Measurements from ENCODE around the gene NEUROG2. TPM values are rescaled to one million over a fixed set of nuclear protein-coding genes. Genes with fewer than 3 reads are reported as not detected.
"Not testable (repeated sequence)": the region's sequence is repeated elsewhere in the genome, so short reads cannot be mapped to it uniquely, and the experiment has no call there.

The NEUROG2 gene
- total RNA-seq (not detected), total RNA-seq (0.08 to 0.46 reads per million in 2 donors)

DNA sequence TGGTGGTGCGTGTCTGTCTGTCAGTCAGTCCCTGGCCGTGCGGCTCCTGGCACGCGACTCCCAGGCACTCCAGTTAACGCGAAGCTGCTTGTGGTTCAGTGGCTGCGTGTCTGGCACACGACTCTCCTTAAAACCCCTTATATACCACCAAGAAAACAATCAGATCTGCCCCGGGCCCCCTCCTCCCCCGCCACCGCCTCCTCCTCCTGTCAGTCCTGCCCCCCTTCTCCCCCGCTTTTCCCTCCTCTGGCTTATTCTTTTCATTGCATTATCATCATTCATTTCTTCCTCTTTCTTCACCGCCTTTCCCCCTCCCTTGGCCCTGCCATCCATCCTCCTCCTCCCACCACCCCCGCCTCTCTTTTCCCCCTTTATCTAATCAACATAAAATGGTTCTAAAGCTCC, at the start of gene NEUROG2:
NEUROG2 (minus strand) TSS at position 115 of the 405 bp plus-strand sequence. CDS start 705 bp downstream, outside the sequence.
- peak within 1 kb of the TSS; percentile 95 for H3K4me3 Mint-ChIP-seq
- peaks cover 14% of the 10 kb centered on the region for H3K9me3 ChIP-seq (ENCODE audit: control insufficient read depth, low read length, poor library complexity, severe bottlenecking)
- H3K27ac Mint-ChIP-seq, result peak within 1 kb of the TSS; percentile 84
- ATAC-seq (no peak), DNase-seq (no peak)
- peaks cover 11% of the 10 kb centered on the region for H3K36me3 Mint-ChIP-seq (ENCODE audit: low read depth)
- H3K27me3 Mint-ChIP-seq, result peaks cover 92% of the 10 kb centered on the region
- H3K4me1 Mint-ChIP-seq, result peaks cover 36% of the 10 kb centered on the region

DNA sequence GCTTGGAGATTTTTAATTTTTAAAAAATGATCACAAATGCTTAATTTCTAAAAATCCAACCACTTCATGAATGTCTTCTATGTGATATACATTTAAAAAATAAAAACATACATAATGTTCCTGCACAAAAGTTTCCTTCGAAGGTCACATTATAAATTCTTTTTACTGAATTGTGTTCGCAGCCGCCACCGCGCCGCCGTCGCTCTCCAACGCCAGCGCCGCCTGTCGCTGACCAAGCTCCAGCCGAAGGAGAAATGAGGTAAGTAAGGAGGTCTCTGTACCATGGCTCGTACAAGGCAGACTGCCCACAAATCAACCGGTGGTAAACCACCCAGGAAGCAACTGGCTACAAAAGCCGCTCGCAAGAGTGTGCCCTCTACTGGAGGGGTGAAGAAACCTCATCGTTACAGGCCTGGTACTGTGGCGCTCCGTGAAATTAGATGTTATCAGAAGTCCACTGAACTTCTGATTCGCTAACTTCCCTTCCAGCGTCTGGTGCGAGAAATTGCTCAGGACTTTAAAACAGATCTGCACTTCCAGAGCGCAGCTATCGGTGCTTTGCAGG, 48.8 kb upstream of the NEUROG2 start:
- H3K9me3 ChIP-seq (ENCODE audit: control insufficient read depth, low read length, poor library complexity, severe bottlenecking), result no peaks in the 10 kb centered on the region
- H3K27me3 Mint-ChIP-seq, result no peaks in the 10 kb centered on the region
- H3K36me3 Mint-ChIP-seq (ENCODE audit: low read depth), result peaks cover 6% of the 10 kb centered on the region
- H3K4me1 Mint-ChIP-seq, result peaks cover 2% of the 10 kb centered on the region
- H3K4me3 Mint-ChIP-seq, result no peak overlapping the region
- H3K27ac Mint-ChIP-seq, result no peak overlapping the region
- DNase-seq, result no peak
- ATAC-seq, result no peak

DNA sequence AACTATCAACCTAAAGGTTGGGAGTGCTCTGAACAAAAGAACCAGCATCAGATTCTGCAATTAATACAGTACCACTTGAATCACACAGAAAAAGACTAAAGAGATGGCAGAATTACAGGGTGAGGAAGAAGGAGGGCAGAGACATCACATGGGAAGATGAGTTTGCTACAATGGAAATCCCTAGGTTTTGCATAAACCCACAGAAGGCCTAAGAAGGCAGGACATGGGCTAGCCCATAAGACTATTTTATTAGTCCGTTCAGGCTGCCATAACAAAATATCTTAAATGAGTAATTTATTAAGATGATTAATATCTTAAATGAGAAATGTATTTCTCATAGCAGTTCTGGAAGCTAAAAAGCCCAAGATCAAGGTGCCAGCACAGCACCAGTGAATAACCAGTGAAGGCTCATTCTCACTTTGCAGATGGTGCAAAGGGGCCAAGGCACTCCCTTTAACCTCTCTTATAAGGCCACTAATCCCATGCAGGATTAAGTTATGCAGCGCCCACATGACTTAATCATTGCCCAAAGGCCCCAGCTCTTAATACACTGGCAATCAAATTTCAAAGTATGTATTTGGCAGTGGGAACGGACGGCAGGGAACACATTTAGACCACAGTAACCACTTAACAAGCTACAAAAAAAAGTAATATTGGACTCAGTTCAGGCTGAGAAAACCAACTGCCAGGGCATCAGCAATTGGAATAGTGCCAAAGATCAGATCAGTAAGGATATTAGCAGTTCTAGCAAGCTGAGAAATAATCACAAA, 47.6 kb upstream of the NEUROG2 start:
- ATAC-seq (no peak), DNase-seq (no peak)
- Mint-ChIP-seq H3K36me3 (ENCODE audit: low read depth) (peaks cover 6% of the 10 kb centered on the region), H3K4me3 (no peak overlapping the region), H3K4me1 (peaks cover 2% of the 10 kb centered on the region), H3K27ac (no peak overlapping the region), H3K27me3 (no peaks in the 10 kb centered on the region)
- no peaks in the 10 kb centered on the region for H3K9me3 ChIP-seq (ENCODE audit: control insufficient read depth, low read length, poor library complexity, severe bottlenecking)

DNA sequence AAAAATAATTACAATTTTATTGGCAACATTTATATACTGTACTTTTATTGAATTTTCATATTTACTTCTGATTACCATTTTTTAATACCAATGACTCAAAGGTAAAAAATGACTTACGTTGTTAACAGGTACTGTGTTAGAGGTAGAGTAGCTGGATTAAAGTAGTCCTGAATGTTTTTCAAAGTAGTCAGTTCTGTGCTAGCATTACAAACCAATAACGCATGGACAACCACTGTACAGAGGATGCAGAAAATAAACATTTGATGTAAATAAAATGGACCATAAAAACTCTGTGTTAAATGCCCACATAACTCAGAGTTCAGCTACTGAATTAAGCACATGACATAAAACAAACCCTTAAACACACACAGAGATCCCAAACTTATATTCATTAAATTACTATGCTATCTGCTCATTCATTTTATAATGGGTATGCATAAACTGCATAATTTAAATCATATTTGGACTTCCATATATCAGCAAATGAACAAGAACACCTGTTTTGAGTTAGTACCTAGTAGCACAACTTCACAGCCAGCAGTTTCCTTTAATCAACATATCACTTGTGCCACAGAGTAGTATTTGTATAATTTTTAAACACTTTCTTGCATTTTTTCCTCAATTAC, 46.4 kb upstream of the NEUROG2 start:
- no peak for DNase-seq
- Mint-ChIP-seq H3K27ac (no peak overlapping the region), H3K36me3 (ENCODE audit: low read depth) (peaks cover 8% of the 10 kb centered on the region), H3K27me3 (no peaks in the 10 kb centered on the region), H3K4me1 (peaks cover 2% of the 10 kb centered on the region), H3K4me3 (no peak overlapping the region)
- ATAC-seq, result no peak
- H3K9me3 ChIP-seq (ENCODE audit: control insufficient read depth, low read length, poor library complexity, severe bottlenecking), result no peaks in the 10 kb centered on the region

DNA sequence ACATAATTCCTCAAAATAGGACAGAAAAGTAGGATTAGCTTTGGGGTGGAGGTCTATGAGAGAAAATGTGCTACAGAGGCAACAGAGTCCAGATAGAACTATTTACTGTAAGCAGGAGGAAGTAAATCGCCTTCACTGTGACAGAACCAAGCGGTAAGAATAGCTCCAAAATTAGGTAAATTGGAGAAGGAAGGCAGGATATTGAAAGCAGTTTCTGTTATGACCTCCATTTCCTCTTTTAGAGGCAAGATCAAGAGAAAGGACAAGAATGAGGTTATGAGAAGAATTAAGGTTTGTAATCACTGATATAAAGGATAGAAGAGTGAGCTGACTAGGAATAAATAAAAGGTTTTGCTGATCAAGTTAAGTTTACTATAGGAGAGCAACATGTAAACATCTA, 44.1 kb upstream of the NEUROG2 start:
- no peak for DNase-seq
- H3K36me3 Mint-ChIP-seq (ENCODE audit: low read depth), result peaks cover 8% of the 10 kb centered on the region
- no peaks in the 10 kb centered on the region for H3K9me3 ChIP-seq (ENCODE audit: control insufficient read depth, low read length, poor library complexity, severe bottlenecking)
- no peak overlapping the region for H3K4me3 Mint-ChIP-seq
- H3K4me1 Mint-ChIP-seq, result peaks cover 2% of the 10 kb centered on the region
- H3K27ac Mint-ChIP-seq, result no peak overlapping the region
- H3K27me3 Mint-ChIP-seq, result no peaks in the 10 kb centered on the region
- no peak for ATAC-seq

DNA sequence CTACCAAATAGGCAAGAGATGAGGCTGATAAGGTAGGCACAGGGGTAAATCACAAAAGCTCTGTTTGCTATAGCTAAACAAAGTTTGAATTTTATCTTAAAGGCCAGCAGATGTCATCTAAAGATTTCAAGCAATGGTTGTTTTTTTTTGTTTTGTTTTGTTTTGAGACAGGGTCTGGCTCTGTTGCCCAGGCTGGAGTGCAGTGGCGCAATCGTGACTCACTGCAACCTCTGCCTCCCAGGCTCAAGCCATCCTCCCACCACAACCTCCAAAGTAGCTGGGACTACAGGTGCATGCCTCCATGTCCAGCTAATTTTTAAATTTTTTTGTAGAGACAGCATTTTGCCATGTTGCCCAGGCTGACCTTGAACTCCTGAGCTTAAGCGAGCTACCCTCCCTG, 43.1 kb upstream of the NEUROG2 start:
- H3K4me1 Mint-ChIP-seq, result peaks cover 2% of the 10 kb centered on the region
- no peaks in the 10 kb centered on the region for H3K9me3 ChIP-seq (ENCODE audit: control insufficient read depth, low read length, poor library complexity, severe bottlenecking)
- peaks cover 8% of the 10 kb centered on the region for H3K36me3 Mint-ChIP-seq (ENCODE audit: low read depth)
- no peak overlapping the region for H3K27ac Mint-ChIP-seq
- ATAC-seq, result no peak
- DNase-seq, result no peak
- no peak overlapping the region for H3K4me3 Mint-ChIP-seq
- H3K27me3 Mint-ChIP-seq, result no peaks in the 10 kb centered on the region

GRCh38 chr4:112557676-112558411, 41.9 kb upstream of the NEUROG2 start:
- no peak overlapping the region for H3K4me3 Mint-ChIP-seq
- no peak for ATAC-seq
- no peaks in the 10 kb centered on the region for H3K27me3 Mint-ChIP-seq
- peaks cover 8% of the 10 kb centered on the region for H3K36me3 Mint-ChIP-seq (ENCODE audit: low read depth)
- H3K4me1 Mint-ChIP-seq, result peaks cover 2% of the 10 kb centered on the region
- H3K27ac Mint-ChIP-seq, result no peak overlapping the region
- H3K9me3 ChIP-seq (ENCODE audit: control insufficient read depth, low read length, poor library complexity, severe bottlenecking), result no peaks in the 10 kb centered on the region
- DNase-seq, result no peak

- H3K4me1 Mint-ChIP-seq; H3K27me3 Mint-ChIP-seq; DNase-seq; ATAC-seq; H3K9me3 ChIP-seq (ENCODE audit: control insufficient read depth, low read length, poor library complexity, severe bottlenecking); H3K4me3 Mint-ChIP-seq; H3K27ac Mint-ChIP-seq; H3K36me3 Mint-ChIP-seq (ENCODE audit: low read depth): not testable (repeated sequence)
Measured at GRCh38 chr4:112554271-112554670, 38.3 kb upstream of the NEUROG2 start.

- Mint-ChIP-seq H3K27me3 (no peaks in the 10 kb centered on the region), H3K36me3 (ENCODE audit: low read depth) (no peaks in the 10 kb centered on the region), H3K4me3 (no peak overlapping the region), H3K27ac (no peak overlapping the region), H3K4me1 (no peaks in the 10 kb centered on the region)
- ATAC-seq (no peak), DNase-seq (no peak)
- no peaks in the 10 kb centered on the region for H3K9me3 ChIP-seq (ENCODE audit: control insufficient read depth, low read length, poor library complexity, severe bottlenecking)
Measured at GRCh38 chr4:112552668-112553067, 36.7 kb upstream of the NEUROG2 start.

DNA sequence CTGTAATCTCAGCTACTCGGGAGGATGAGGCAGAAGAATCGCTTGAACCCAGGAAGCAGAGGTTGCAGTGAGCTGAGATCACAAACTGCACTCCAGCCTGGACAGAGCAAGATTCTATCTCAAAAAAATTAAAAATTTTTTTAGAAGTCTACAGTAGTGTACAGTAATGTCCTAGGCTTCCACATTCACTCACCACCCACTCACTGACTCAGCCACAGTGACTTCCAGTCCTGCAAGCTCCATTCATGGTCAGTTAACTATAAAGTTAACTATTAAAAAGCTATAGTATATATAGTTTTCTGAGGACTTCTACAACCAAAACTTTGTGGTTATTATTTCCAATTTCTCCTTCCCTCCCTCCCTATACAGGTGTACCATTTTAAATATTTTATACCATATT, 34.7 kb upstream of the NEUROG2 start:
- no peak overlapping the region for H3K4me3 Mint-ChIP-seq
- H3K27ac Mint-ChIP-seq, result no peak overlapping the region
- ATAC-seq (no peak), DNase-seq (no peak)
- no peaks in the 10 kb centered on the region for H3K4me1 Mint-ChIP-seq
- no peaks in the 10 kb centered on the region for H3K27me3 Mint-ChIP-seq
- H3K9me3 ChIP-seq (ENCODE audit: control insufficient read depth, low read length, poor library complexity, severe bottlenecking), result no peaks in the 10 kb centered on the region
- no peaks in the 10 kb centered on the region for H3K36me3 Mint-ChIP-seq (ENCODE audit: low read depth)

- DNase-seq (no peak), ATAC-seq (no peak)
- no peaks in the 10 kb centered on the region for H3K9me3 ChIP-seq (ENCODE audit: control insufficient read depth, low read length, poor library complexity, severe bottlenecking)
- Mint-ChIP-seq H3K27me3 (no peaks in the 10 kb centered on the region), H3K4me1 (no peaks in the 10 kb centered on the region), H3K36me3 (ENCODE audit: low read depth) (no peaks in the 10 kb centered on the region), H3K27ac (no peak overlapping the region), H3K4me3 (no peak overlapping the region)
Measured at GRCh38 chr4:112546476-112546875, 30.5 kb upstream of the NEUROG2 start.

GRCh38 chr4:112545346-112545745, 29.4 kb upstream of the NEUROG2 start:
- Mint-ChIP-seq H3K4me3 (no peak overlapping the region), H3K36me3 (ENCODE audit: low read depth) (no peaks in the 10 kb centered on the region), H3K4me1 (no peaks in the 10 kb centered on the region), H3K27me3 (no peaks in the 10 kb centered on the region), H3K27ac (no peak overlapping the region)
- no peaks in the 10 kb centered on the region for H3K9me3 ChIP-seq (ENCODE audit: control insufficient read depth, low read length, poor library complexity, severe bottlenecking)
- ATAC-seq, result no peak
- no peak for DNase-seq

- no peaks in the 10 kb centered on the region for H3K9me3 ChIP-seq (ENCODE audit: control insufficient read depth, low read length, poor library complexity, severe bottlenecking)
- H3K4me3 Mint-ChIP-seq, result no peak overlapping the region
- ATAC-seq, result no peak
- no peak overlapping the region for H3K27ac Mint-ChIP-seq
- H3K27me3 Mint-ChIP-seq, result no peaks in the 10 kb centered on the region
- DNase-seq, result no peak
- H3K4me1 Mint-ChIP-seq, result no peaks in the 10 kb centered on the region
- H3K36me3 Mint-ChIP-seq (ENCODE audit: low read depth), result no peaks in the 10 kb centered on the region
Measured at GRCh38 chr4:112540695-112541094, 24.7 kb upstream of the NEUROG2 start.
